HG03103 (cell line): ENCODE measurements around the gene KLF15.
"Not testable (repeated sequence)": the region's sequence is repeated elsewhere in the genome, so short reads cannot be mapped to it uniquely, and the experiment has no call there.

Source experiments
- ATAC-seq: cut with Tn5 transposase; IDR thresholded peaks from one replicate; pipeline ENCODE4 v1.9.1; 2021; ENCODE audit warnings: low read depth; ENCODE audit not compliant: unreplicated experiment

KLF15 gene

GRCh38 chr3:126348308-126348920, 8.8 kb downstream of the KLF15 start:
- no peak for ATAC-seq

GRCh38 chr3:126347543-126348161, 9.6 kb downstream of the KLF15 start:
- no peak for ATAC-seq

GRCh38 chr3:126346466-126346865, 10.7 kb downstream of the KLF15 start:
- ATAC-seq: no peak

GRCh38 chr3:126345641-126346460, 11.4 kb downstream of the KLF15 start:
- ATAC-seq: no peak

- ATAC-seq: no peak
Observed at GRCh38 chr3:126345231-126345630, 12.0 kb downstream of the KLF15 start.

GRCh38 chr3:126344380-126345041, 12.7 kb downstream of the KLF15 start:
- ATAC-seq: no peak

- no peak for ATAC-seq
Observed at GRCh38 chr3:126343649-126344035, 13.6 kb downstream of the KLF15 start.

GRCh38 chr3:126342991-126343648, 14.1 kb downstream of the KLF15 start:
- ATAC-seq: no peak

GRCh38 chr3:126342211-126342610, 15.0 kb downstream of the KLF15 start:
- ATAC-seq: no peak

- no peak for ATAC-seq
Observed at GRCh38 chr3:126341755-126342150, 15.5 kb downstream of the KLF15 start.

GRCh38 chr3:126340943-126341754, 16.1 kb downstream of the KLF15 start:
- ATAC-seq: no peak

- ATAC-seq: no peak
Observed at GRCh38 chr3:126340596-126340942, 16.6 kb downstream of the KLF15 start.

GRCh38 chr3:126340081-126340511, 17.1 kb downstream of the KLF15 start:
- no peak for ATAC-seq

- no peak for ATAC-seq
Observed at GRCh38 chr3:126339466-126339865, 17.7 kb downstream of the KLF15 start.

- no peak for ATAC-seq
Observed at GRCh38 chr3:126338790-126339288, 18.4 kb downstream of the KLF15 start.

GRCh38 chr3:126337980-126338651, 19.1 kb downstream of the KLF15 start:
- ATAC-seq: no peak

- ATAC-seq: not testable (repeated sequence)
Observed at GRCh38 chr3:126331812-126332336, 25.3 kb downstream of the KLF15 start.

GRCh38 chr3:126329927-126330725, 27.1 kb downstream of the KLF15 start:
- ATAC-seq: no peak
